Esophagus (tissue), 2 donors: Measurements from ENCODE around the gene NPM1. TPM values are rescaled to one million over a fixed set of nuclear protein-coding genes. Genes with fewer than 3 reads are reported as not detected.

Source experiments
- H3K27ac ChIP-seq, 2 donors: one replicate each; pipeline ENCODE4 v1.5.1; 2013; ENCODE audit warnings: low read depth in 2 of 2, mild to moderate bottlenecking in 2 of 2, inconsistent platforms in 1 of 2, low read length in 1 of 2, moderate library complexity in 1 of 2
- H3K27me3 ChIP-seq, 2 donors: one replicate each; pipeline ENCODE4 v1.6.1; 2013; ENCODE audit warnings: low read length in 2 of 2, control low read depth in 1 of 2, mild to moderate bottlenecking in 1 of 2; ENCODE audit not compliant: insufficient read depth in 2 of 2, control insufficient read depth in 1 of 2
- H3K36me3 ChIP-seq, 2 donors: one replicate each; pipeline ENCODE4 v1.6.1; 2013; ENCODE audit warnings: low read length in 1 of 2; ENCODE audit not compliant: control insufficient read depth in 2 of 2, insufficient read depth in 2 of 2
- H3K4me1 ChIP-seq, 2 donors: one replicate each; pipeline ENCODE4 v1.6.1; 2013; ENCODE audit warnings: low read length in 1 of 2; ENCODE audit not compliant: control insufficient read depth in 2 of 2, insufficient read depth in 2 of 2
- H3K4me3 ChIP-seq, 2 donors: one replicate each; pipeline ENCODE4 v1.5.1; 2013; ENCODE audit warnings: low read length in 2 of 2, mild to moderate bottlenecking in 2 of 2, low read depth in 1 of 2, moderate library complexity in 1 of 2
- H3K9me3 ChIP-seq, 2 donors: one replicate each; pipeline ENCODE4 v1.6.1; 2013; ENCODE audit warnings: mild to moderate bottlenecking in 2 of 2, low read depth in 1 of 2, low read length in 1 of 2, moderate library complexity in 1 of 2; ENCODE audit not compliant: control insufficient read depth in 2 of 2, insufficient read depth in 1 of 2
- WGBS, 2 donors: extraction: QIAGEN DNeasy Blood & Tissue Kit; methylation state at CpG; one replicate each; pipeline ENCODE4 v1.1.7; 2013; 5-methylcytosine and 5-hydroxymethylcytosine counted together
- polyA plus RNA-seq, 2 donors: library from polyadenylated mRNA; stranded (reverse); fragments of 200-250 nt; gene quantifications; one replicate each; pipeline ENCODE4 v1.2.3, GENCODE V29; 2013
- donor health status: healthy with polysubstance abuse.
- donor health status: Bipolar disorder and iron deficiency.

NPM1 gene
- polyA plus RNA-seq, 2 donors = 800 to 2,525 TPM

- 88 to 90% methylated on average over 12 of the region's 12 CpGs for WGBS, 2 donors
Measured at GRCh38 chr5:171444582-171444981, 56.9 kb downstream of the NPM1 start.

GRCh38 chr5:171445644-171446516, 58.2 kb downstream of the NPM1 start:
- Histone ChIP-seq H3K4me1 (no peaks in the 10 kb centered on the region), H3K27ac (no peak overlapping the region), H3K9me3 (no peaks in the 10 kb centered on the region), H3K36me3 (no peaks in the 10 kb centered on the region), H3K4me3 (no peak overlapping the region), H3K27me3 (no peaks in the 10 kb centered on the region)
- 73 to 79% methylated on average over 14 of the region's 14 CpGs for WGBS, 2 donors

More at GRCh38 chr5:171444582-171444981, 56.9 kb downstream of the NPM1 start:
- Histone ChIP-seq H3K27me3 (no peaks in the 10 kb centered on the region), H3K27ac (no peak overlapping the region), H3K4me3 (no peak overlapping the region), H3K36me3 (no peaks in the 10 kb centered on the region), H3K9me3 (no peaks in the 10 kb centered on the region), H3K4me1 (no peaks in the 10 kb centered on the region)

DNA sequence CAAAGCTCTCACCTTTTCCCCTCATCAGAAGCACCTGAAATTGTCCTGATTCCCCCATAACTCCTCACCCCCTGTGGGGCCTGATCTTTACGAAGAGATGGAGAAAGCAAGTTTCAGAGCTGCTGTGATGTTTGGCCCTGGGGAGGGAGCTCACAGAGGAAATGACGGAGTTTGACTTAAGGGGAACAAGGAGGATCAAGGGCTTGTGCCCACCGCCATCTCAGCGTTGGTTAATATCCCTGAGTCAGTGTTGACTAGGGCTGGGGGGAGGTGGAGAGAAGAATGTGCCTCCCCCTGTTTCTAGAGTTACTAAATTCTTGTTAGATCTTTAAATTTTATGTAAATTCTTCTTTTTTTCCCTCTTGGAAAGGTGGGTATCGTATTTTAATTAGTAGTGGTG, 59.6 kb downstream of the NPM1 start:
- no peak overlapping the region for H3K4me3 ChIP-seq
- H3K4me1 ChIP-seq = no peaks in the 10 kb centered on the region
- no peaks in the 10 kb centered on the region for H3K36me3 ChIP-seq
- 89 to 92% methylated on average over 5 of the region's 5 CpGs for WGBS, 2 donors
- H3K27me3 ChIP-seq = no peaks in the 10 kb centered on the region
- H3K27ac ChIP-seq = no peak overlapping the region
- H3K9me3 ChIP-seq = no peaks in the 10 kb centered on the region

DNA sequence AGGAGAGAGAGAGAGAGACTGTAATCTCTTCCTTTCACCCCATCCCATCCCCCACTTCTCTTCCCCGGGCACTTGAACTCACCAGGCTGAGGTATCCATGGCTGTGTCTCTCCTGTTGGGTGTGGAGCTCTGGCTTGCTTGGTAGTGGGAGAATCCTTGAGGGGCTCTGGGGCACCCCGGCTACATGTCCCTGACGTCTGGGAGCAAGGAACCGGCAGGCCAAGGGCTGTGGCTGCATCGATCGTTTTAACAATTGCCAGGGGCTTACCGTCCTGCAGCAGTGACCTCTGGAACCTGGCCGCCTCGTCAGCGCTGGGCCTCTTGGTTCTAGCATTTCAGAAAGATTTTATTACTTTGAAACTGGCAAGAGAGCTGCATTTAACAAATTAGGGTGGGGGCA, 61.8 kb downstream of the NPM1 start:
- H3K27me3 ChIP-seq = no peaks in the 10 kb centered on the region
- no peak overlapping the region for H3K4me3 ChIP-seq
- H3K9me3 ChIP-seq = no peaks in the 10 kb centered on the region
- H3K27ac ChIP-seq = no peak overlapping the region
- 82 to 89% methylated on average over 10 of the region's 10 CpGs for WGBS, 2 donors
- no peaks in the 10 kb centered on the region for H3K36me3 ChIP-seq
- no peaks in the 10 kb centered on the region for H3K4me1 ChIP-seq

- Histone ChIP-seq H3K4me1 (no peaks in the 10 kb centered on the region), H3K27ac (peak overlapping the region; percentile 61 to 76), H3K9me3 (no peaks in the 10 kb centered on the region), H3K36me3 (no peaks in the 10 kb centered on the region), H3K27me3 (no peaks in the 10 kb centered on the region), H3K4me3 (peak overlapping the region; percentile 45 to 51)
- 7% methylated on average over 68 to 88 of the region's 88 CpGs for WGBS, 2 donors
Measured at GRCh38 chr5:171450423-171451331, 63.0 kb downstream of the NPM1 start.

DNA sequence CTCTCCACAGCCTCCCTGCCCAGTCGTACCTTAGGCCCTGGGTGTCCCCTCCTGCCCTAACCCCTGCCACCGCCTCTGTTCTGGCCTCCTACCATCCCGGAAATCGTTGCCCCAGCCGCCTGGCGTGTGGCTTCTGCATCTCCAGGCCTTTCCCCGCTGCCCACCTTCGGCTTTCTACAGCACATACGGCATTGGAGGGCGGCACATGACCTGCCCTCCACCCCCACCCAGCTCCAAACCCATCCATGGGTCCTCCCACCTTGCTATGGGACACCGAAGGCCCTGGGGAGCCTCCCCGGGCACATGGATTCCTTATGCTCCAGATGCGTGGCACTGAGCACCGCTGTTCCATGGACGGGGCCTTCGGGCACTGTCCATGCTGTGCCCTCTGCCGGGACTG, 63.8 kb downstream of the NPM1 start:
- Histone ChIP-seq H3K36me3 (no peaks in the 10 kb centered on the region), H3K4me3 (no peak overlapping the region), H3K27ac (no peak overlapping the region), H3K9me3 (no peaks in the 10 kb centered on the region), H3K4me1 (no peaks in the 10 kb centered on the region), H3K27me3 (no peaks in the 10 kb centered on the region)
- 74 to 84% methylated on average over 17 of the region's 17 CpGs for WGBS, 2 donors

GRCh38 chr5:171453056-171453725, 65.5 kb downstream of the NPM1 start:
- H3K27ac ChIP-seq = no peak overlapping the region
- no peaks in the 10 kb centered on the region for H3K27me3 ChIP-seq
- WGBS, 2 donors = 89 to 91% methylated on average over 11 of the region's 11 CpGs
- H3K9me3 ChIP-seq = no peaks in the 10 kb centered on the region
- no peaks in the 10 kb centered on the region for H3K36me3 ChIP-seq
- no peak overlapping the region for H3K4me3 ChIP-seq
- H3K4me1 ChIP-seq = no peaks in the 10 kb centered on the region

GRCh38 chr5:171453988-171454387, 66.3 kb downstream of the NPM1 start:
- H3K36me3 ChIP-seq = no peaks in the 10 kb centered on the region
- no peak overlapping the region for H3K4me3 ChIP-seq
- H3K4me1 ChIP-seq = no peaks in the 10 kb centered on the region
- no peaks in the 10 kb centered on the region for H3K9me3 ChIP-seq
- 91 to 93% methylated on average over 2 of the region's 2 CpGs for WGBS, 2 donors
- no peaks in the 10 kb centered on the region for H3K27me3 ChIP-seq
- H3K27ac ChIP-seq = no peak overlapping the region

DNA sequence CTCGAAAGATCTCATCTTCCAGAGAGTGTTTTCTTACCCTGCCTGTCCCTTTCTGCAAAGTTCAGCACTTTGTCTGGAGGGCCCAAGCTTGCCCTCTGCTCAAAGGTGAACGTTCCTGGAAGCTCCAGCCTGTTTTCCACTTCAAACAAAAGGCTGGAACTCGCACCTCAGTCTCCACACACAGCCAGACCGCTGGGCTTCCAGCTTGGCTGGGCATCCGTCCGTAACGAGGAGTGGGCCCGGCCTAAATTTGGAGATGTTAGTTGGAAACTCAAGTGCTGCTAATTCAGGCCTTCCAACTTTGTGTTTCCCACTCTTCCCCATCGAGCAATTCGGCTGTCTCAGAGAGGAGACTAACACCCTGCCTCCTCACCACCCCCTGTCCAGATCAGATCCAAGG, 66.9 kb downstream of the NPM1 start:
- H3K4me1 ChIP-seq = no peaks in the 10 kb centered on the region
- no peaks in the 10 kb centered on the region for H3K27me3 ChIP-seq
- H3K36me3 ChIP-seq = no peaks in the 10 kb centered on the region
- 81 to 82% methylated on average over 10 of the region's 10 CpGs for WGBS, 2 donors
- H3K27ac ChIP-seq = no peak overlapping the region
- no peaks in the 10 kb centered on the region for H3K9me3 ChIP-seq
- no peak overlapping the region for H3K4me3 ChIP-seq
